ENCODE data around the gene DOK7.
"Not testable (repeated sequence)": the region's sequence is repeated elsewhere in the genome, so short reads cannot be mapped to it uniquely, and the experiment has no call there.

DOK7 gene

GRCh38 chr4:3443750-3444309 lies 19.3 kb upstream of the DOK7 start:
- no peak for DNase-seq

DNA sequence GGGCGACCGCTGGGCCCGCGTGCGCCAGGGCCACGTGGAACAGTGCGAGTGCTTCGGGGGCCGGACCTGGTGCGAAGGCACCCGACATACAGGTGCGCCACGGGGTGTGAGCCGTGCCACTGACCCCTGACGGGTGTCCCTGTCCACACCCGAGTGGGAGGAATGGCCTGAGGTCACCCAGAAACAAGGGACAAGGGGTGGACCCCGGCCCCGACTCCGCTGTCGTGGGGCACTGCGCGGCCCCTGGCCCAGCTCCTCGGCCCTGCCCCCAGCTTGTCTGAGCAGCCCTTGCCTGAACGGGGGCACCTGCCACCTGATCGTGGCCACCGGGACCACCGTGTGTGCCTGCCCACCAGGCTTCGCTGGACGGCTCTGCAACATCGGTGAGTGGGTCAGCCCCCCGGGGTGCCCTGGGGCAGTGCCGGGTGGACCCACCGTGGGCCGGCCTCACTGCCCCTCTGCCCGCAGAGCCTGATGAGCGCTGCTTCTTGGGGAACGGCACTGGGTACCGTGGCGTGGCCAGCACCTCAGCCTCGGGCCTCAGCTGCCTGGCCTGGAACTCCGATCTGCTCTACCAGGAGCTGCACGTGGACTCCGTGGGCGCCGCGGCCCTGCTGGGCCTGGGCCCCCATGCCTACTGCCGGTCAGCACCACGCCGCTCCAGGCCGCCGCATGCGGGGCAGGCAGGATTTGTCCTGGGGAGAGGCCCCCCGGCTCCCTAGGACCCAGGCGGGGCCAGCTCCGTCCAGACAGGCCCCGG lies 18.6 kb upstream of the DOK7 start:
- no peak for DNase-seq

- no peak for DNase-seq
Measured at GRCh38 chr4:3445111-3445820, 17.8 kb upstream of the DOK7 start.

- no peak for DNase-seq
Measured at GRCh38 chr4:3445829-3446545, 17.1 kb upstream of the DOK7 start.

DNA sequence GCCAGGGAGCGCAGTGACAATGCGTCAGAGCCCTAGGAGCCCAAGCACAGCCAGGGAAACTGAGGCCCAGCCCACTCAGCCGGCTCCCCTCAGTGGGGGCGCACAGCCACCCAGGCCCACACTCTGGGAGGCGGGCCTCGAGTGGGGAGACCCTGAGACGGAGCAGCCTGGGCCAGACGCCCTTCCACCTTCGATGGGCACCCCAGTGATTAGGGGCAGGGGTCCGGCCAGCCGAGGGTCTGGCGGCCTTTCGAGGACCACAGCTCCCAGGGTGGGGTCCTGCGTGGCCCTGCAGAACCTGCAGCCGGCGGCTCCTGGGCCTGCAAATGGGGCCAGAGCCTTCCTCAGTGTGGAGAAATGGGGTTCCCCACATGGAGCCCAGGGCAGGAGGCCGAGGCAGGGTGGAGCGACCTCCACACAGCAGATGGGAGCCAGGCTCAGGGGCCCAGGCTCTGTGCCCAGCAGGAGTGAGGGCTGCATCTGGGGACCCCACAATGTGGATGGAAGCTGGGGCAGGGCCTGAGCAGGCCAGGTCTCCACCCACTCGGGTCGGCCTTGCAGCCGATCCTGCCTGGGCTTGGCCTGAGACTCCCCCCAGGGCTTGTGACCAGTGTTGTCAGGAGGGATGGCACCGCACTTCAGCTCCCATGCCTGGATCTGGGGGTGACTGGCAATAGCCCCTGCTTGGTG lies 16.3 kb upstream of the DOK7 start:
- no peak for DNase-seq

DNA sequence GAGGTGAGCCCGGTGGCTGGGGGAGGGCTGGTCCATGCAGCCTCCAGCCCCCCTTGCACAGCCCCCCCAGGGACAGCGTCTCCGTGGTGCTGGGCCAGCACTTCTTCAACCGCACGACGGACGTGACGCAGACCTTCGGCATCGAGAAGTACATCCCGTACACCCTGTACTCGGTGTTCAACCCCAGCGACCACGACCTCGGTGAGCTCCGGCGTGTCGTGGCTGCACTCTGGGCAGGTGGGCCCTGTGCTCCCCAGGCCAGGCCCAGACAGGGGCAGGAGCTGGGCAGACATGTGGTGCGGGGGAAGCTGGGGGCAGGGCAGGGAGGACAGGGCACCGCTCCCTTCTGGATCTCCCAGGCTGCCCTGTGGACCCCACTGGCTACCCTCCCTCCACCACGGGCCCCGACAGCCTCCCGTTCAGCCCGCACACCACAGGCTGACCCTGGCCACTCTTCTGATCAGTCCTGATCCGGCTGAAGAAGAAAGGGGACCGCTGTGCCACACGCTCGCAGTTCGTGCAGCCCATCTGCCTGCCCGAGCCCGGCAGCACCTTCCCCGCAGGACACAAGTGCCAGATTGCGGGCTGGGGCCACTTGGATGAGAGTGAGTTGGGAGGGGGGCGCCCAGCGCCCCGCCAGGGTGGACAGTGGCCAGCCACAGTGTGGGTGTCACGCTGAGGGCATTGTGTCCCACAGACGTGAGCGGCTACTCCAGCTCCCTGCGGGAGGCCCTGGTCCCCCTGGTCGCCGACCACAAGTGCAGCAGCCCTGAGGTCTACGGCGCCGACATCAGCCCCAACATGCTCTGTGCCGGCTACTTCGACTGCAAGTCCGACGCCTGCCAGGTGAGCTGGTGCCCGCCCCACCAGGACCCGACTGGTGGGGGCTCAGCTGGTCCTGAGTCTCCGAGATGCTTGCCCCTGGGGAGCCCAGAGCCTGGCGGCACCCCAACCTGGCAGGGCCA lies 15.4 kb upstream of the DOK7 start:
- DNase-seq: no peak

- DNase-seq: no peak
Measured at GRCh38 chr4:3449047-3449573, 14.0 kb upstream of the DOK7 start.

DNA sequence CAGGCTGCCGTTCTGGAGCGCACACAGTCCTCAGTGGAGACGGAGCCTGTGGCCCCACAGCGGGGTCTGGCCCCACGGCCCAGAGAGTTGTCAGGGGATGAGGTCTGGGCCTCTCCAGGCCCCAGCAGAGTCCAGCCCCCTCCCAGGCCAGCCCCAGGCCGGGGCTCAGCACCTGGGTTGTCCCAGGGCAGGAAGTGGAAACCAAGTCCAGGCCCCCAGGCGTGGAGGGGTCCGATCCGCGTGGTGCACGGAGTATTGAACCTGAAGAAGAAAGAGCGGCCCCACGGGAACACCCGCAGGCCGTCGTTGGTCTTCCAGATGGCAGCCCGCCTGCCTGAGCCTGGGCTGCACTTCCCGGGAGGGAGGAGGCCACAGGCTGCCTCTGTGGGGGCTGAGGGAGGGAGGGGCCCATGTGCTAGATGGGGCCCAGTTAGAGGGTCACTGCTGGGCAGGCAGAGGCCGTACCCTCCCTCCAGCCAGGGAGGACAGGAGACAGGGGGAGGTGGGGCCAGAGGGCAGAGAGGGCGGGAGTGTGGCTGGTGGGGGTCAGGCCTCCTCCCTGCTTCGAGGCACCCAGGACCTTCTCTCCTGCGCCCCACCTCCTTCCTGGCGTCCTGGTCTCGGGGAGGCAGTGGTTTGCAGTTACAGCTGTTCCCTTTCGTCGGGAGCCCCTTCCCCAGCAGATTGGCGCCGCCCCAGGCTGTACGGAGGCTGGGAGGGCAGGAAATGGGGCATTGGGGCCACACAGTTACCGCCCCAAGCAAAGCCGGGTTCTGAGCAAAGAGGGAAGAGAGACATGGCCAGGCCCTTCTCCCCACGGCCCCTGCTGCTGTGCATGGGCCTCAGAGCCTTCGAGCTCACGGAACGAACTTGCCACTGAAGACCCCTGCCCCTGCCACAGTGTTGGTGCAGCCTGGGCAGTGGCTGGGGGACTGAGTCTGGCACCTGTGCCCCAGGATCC lies 13.3 kb upstream of the DOK7 start:
- no peak for DNase-seq

GRCh38 chr4:3450643-3451042 lies 12.5 kb upstream of the DOK7 start:
- no peak for DNase-seq

DNA sequence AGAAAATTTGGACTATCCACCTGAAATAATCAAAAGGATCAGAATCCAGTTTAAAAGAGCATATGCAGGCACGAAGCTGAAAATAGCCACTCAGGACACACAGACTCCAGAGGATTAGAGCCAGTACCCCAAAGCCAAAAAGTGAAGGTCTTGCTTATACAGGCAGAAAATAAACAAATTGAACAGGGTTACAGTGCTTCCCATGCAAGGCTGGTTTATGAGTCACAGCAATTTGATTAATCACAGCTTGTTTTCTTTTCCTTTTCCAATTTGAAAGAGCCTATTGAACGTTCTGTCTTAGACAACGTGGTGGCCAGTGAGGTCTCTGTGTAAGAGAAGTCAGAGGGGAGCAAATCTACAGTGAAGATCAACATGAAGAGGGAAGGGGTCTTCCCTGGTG lies 11.2 kb upstream of the DOK7 start:
- DNase-seq: no peak

DNA sequence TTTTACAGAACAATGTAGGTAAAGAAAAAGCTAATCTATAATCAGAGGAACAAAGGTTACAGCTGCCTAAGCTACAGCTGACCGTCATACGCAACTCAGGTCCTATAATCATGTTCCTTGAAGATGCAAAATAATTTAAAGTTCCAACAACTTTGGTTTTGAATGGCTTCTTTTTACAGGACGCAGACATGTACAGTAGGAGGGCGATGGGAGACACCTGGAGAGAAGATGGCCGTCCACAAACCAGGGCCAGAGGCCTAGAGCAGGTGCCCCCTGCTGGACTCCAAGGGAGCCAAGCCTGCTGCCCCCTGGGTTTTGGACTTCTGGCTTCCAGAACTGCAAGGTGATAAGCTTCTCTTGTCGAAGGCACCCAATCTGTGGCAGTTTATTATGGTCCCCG lies 10.7 kb upstream of the DOK7 start:
- no peak for DNase-seq

DNA sequence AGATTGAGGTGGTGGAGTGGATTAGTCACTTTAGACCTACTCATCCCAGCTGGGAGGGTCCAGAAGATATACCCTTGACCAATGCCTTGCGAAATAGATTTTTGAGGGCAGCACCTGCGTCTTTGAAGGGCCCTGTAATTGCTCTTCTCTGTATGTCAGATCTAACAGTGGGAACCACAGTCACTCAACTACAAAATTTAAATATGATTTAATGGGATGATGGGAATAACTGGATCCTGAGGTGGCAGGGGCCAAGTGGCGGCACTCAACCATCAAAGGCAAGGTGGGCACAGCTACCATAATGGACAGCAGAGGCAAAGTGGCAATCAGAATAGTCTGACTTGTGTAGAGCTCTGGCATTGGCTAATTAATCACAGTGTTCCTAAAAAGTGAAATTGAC lies 7.5 kb upstream of the DOK7 start:
- DNase-seq: not testable (repeated sequence)

- no peak for DNase-seq
Measured at GRCh38 chr4:3458371-3458770, 4.7 kb upstream of the DOK7 start.

- not testable (repeated sequence) for DNase-seq
Measured at GRCh38 chr4:3459156-3459555, 4.0 kb upstream of the DOK7 start.

GRCh38 chr4:3460926-3461325 lies 2.2 kb upstream of the DOK7 start:
- DNase-seq: no peak

- DNase-seq: peak; percentile 31
Measured at GRCh38 chr4:3461515-3462291, 1.4 kb upstream of the DOK7 start.

GRCh38 chr4:3462321-3462789 lies 751 bp upstream of the DOK7 start:
- DNase-seq: no peak

- no peak for DNase-seq
Measured at GRCh38 chr4:3463556-3464348, 646 bp downstream of the DOK7 start.
